GM13976 (cell line): ENCODE measurements around the gene HDHD3.
A peak's percentile ranks its signal among the peaks of the same experiment; 100 is the strongest.
"Not testable (repeated sequence)": the region's sequence is repeated elsewhere in the genome, so short reads cannot be mapped to it uniquely, and the experiment has no call there.

Experiments used
- DNase-seq: peaks from one replicate; pipeline ENCODE4 v3.0.0; 2012; ENCODE audit warnings: low spot score
- CTCF ChIP-seq: IDR thresholded peaks from 2 replicates; pipeline ENCODE4 v1.5.1; 2012; ENCODE audit warnings: borderline replicate concordance, mild to moderate bottlenecking; ENCODE audit not compliant: insufficient read depth; ENCODE audit errors: extremely low read depth, missing control alignments, control extremely low read depth
- in situ Hi-C: fragments of 300-500 bp; cut with MboI; formaldehyde crosslinking; loops from one replicate; pipeline ENCODE4 v1.12.0; 2022; ENCODE audit warnings: low sequenced_read_pairs, mixed read lengths, inconsistent platforms; ENCODE audit not compliant: unreplicated experiment

The HDHD3 gene

GRCh38 chr9:113389451-113389850 lies 12.7 kb upstream of the HDHD3 start:
- DNase-seq = peak; percentile 12
- in situ Hi-C loops = no loop called here
- TF ChIP-seq CTCF = no peak

- in situ Hi-C loops = no loop called here
- TF ChIP-seq CTCF = no peak
- DNase-seq = no peak
These were observed 12.0 kb upstream of the HDHD3 start for GRCh38 chr9:113388833-113389232.

GRCh38 chr9:113387560-113388230 lies 10.9 kb upstream of the HDHD3 start:
- DNase-seq = no peak
- in situ Hi-C loops = no loop called here
- TF ChIP-seq CTCF = no peak

GRCh38 chr9:113386571-113387393 lies 10.0 kb upstream of the HDHD3 start:
- no peak for TF ChIP-seq CTCF
- no peak for DNase-seq

GRCh38 chr9:113381909-113382411 lies 5.2 kb upstream of the HDHD3 start:
- TF ChIP-seq CTCF = no peak
- DNase-seq = no peak
- in situ Hi-C loops = no loop called here

More at GRCh38 chr9:113386571-113387393, 10.0 kb upstream of the HDHD3 start:
- in situ Hi-C loops = no loop called here

- in situ Hi-C loops, DNase-seq: not testable (repeated sequence)
These were observed 4.7 kb upstream of the HDHD3 start for GRCh38 chr9:113381441-113381840.

- in situ Hi-C loops = no loop called here
- DNase-seq = peak; percentile 72
- no peak for TF ChIP-seq CTCF
These were observed 4.1 kb upstream of the HDHD3 start for GRCh38 chr9:113380869-113381378.

GRCh38 chr9:113379829-113380210 lies 3.0 kb upstream of the HDHD3 start:
- DNase-seq, in situ Hi-C loops: not testable (repeated sequence)

GRCh38 chr9:113379094-113379828 lies 2.5 kb upstream of the HDHD3 start:
- in situ Hi-C loops, DNase-seq: not testable (repeated sequence)
